ENCODE measurements around the gene AKAP13.

The AKAP13 gene

GRCh38 chr15:85380217-85380811, at the start of gene AKAP13 (continued):
- no peak for TF ChIP-seq ZNF26 (tag by site-specific recombination; IDR thresholded peaks at IDR 0.05)
- TF ChIP-seq ZNF214 (tag by site-specific recombination; IDR thresholded peaks at IDR 0.05; ENCODE audit: borderline replicate concordance): no peak
- no peak for TF ChIP-seq ZNF658 (tag by site-specific recombination; IDR thresholded peaks at IDR 0.05)
- no peak for TF ChIP-seq ZNF747 (tag by site-specific recombination; IDR thresholded peaks at IDR 0.05)
- TF ChIP-seq ZBTB48 (tag by site-specific recombination; IDR thresholded peaks at IDR 0.05): no peak
- no peak for TF ChIP-seq ZNF121 (tag by site-specific recombination; IDR thresholded peaks at IDR 0.05)
- peak; percentile 88 for TF ChIP-seq SP2 (tag by site-specific recombination; IDR thresholded peaks at IDR 0.05)
- no peak for TF ChIP-seq ZNF324 (tag by site-specific recombination; IDR thresholded peaks at IDR 0.05)
- TF ChIP-seq ZXDB (tag by site-specific recombination; IDR thresholded peaks at IDR 0.05): peak; percentile 39; the same call in 1 of the 2 replicates
- TF ChIP-seq PBX3 (CRISPR knock-in tag; IDR thresholded peaks at IDR 0.05): peak; percentile 94
- no peak for TF ChIP-seq WT1 (tag by site-specific recombination; IDR thresholded peaks at IDR 0.05)
- TF ChIP-seq ZNF670 (tag by site-specific recombination; IDR thresholded peaks at IDR 0.05; ENCODE audit: low read depth): no peak
- TF ChIP-seq ZFP3 (tag by site-specific recombination; IDR thresholded peaks at IDR 0.05; ENCODE audit: low read depth): no peak
- TF ChIP-seq GLIS2 (tag by site-specific recombination; IDR thresholded peaks at IDR 0.05): peak; percentile 24; the same call in 1 of the 2 replicates
- TF ChIP-seq ZNF585B (tag by site-specific recombination; IDR thresholded peaks at IDR 0.05): 0 out of 2 replicates have a peak, but pooled peaks have one; percentile 16
- peak; percentile 45; the same call in 1 of the 2 replicates for TF ChIP-seq HIC1 (tag by site-specific recombination; IDR thresholded peaks at IDR 0.05)

GRCh38 chr15:85330901-85331588, 49.4 kb upstream of the AKAP13 start:
- POLR2A ChIA-PET: interaction anchor here (1.2 to 2.3 kb wide), 3 partner anchors 49 to 148 kb away, joined by 3 to 12 read pairs (median 4); partner anchors contain the start of gene AKAP13
- no peak overlapping the region for H3K27ac ChIP-seq (ENCODE audit: extremely low read depth, low read depth, low read length)
- no peak for TF ChIP-seq SP7 (tag by site-specific recombination; IDR thresholded peaks at IDR 0.05)
- peak; percentile 76 for TF ChIP-seq PRDM10 (tag by site-specific recombination; IDR thresholded peaks at IDR 0.05)
- TF ChIP-seq ZNF248 (tag by site-specific recombination; IDR thresholded peaks at IDR 0.05): no peak
- TF ChIP-seq BCL6B (tag by site-specific recombination; IDR thresholded peaks at IDR 0.05): no peak
- no peak for TF ChIP-seq YY2 (tag by site-specific recombination; IDR thresholded peaks at IDR 0.05)
- peak; percentile 69 for TF ChIP-seq ZNF510 (tag by site-specific recombination; IDR thresholded peaks at IDR 0.05; ENCODE audit: insufficient replicate concordance)
- TF ChIP-seq TRIM28 (IDR thresholded peaks at IDR 0.05; ENCODE audit: borderline replicate concordance, low read length): peak; percentile 96; the same call in 1 of the 2 replicates
- peak; percentile 87 for TF ChIP-seq ZSCAN30 (tag by site-specific recombination; IDR thresholded peaks at IDR 0.05)
- no peak for TF ChIP-seq ZFP3 (tag by site-specific recombination; IDR thresholded peaks at IDR 0.05; ENCODE audit: low read depth)
- peak; percentile 89 for TF ChIP-seq SCRT2 (tag by site-specific recombination; IDR thresholded peaks at IDR 0.05)
- TF ChIP-seq ZNF600 (tag by site-specific recombination; IDR thresholded peaks at IDR 0.05): peak; percentile 37; the same call in 1 of the 2 replicates
- peak; percentile 75 for TF ChIP-seq ZNF654 (tag by site-specific recombination; IDR thresholded peaks at IDR 0.05; ENCODE audit: low read depth)

More at GRCh38 chr15:85330901-85331588, 49.4 kb upstream of the AKAP13 start:
- Histone ChIP-seq H3K4me1 (ENCODE audit: control insufficient read depth, insufficient read depth, low read length) (0 out of 2 replicates have a peak, but pooled peaks cover 2% of the 10 kb centered on the region), H3K9me3 (ENCODE audit: control insufficient read depth, insufficient read depth, low read depth, low read length) (no peaks in the 10 kb centered on the region), H3K4me3 (ENCODE audit: low read depth, low read length) (no peak overlapping the region), H3K36me3 (ENCODE audit: control insufficient read depth in 2 of 2, insufficient read depth in 1 of 2, low read length in 2 of 2) (no peaks in the 10 kb centered on the region)
- CTCF ChIA-PET: interaction anchor here (0.5 to 9.2 kb wide), 44 partner anchors 8 to 460 kb away, joined by 3 to 117 read pairs (median 4); no protein-coding TSS in a partner anchor

Measured in HEK293 (cell line).